Measurements from ENCODE around the gene MRPS16.

DNA sequence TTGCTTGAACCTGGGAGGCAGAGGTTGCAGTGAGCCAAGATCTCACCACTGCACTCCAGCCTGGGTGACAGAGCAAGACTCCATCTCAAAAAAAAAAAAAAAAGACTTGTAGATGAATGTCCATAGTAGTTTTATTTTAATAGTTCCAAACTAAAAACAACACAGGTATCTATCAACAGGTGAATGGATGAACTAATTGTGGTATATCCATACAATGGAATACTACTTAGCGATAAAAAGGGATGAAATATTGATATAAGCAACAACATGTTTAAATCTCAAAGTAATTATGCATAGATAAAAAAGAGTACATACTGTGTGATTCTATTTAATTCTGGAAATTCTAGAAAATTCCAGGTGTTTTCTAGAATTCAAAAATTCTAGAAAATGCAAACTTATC is 37.5 kb upstream of the MRPS16 start:
- TF ChIP-seq, protein P1, sequence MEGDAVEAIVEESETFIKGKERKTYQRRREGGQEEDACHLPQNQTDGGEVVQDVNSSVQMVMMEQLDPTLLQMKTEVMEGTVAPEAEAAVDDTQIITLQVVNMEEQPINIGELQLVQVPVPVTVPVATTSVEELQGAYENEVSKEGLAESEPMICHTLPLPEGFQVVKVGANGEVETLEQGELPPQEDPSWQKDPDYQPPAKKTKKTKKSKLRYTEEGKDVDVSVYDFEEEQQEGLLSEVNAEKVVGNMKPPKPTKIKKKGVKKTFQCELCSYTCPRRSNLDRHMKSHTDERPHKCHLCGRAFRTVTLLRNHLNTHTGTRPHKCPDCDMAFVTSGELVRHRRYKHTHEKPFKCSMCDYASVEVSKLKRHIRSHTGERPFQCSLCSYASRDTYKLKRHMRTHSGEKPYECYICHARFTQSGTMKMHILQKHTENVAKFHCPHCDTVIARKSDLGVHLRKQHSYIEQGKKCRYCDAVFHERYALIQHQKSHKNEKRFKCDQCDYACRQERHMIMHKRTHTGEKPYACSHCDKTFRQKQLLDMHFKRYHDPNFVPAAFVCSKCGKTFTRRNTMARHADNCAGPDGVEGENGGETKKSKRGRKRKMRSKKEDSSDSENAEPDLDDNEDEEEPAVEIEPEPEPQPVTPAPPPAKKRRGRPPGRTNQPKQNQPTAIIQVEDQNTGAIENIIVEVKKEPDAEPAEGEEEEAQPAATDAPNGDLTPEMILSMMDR (IDR thresholded peaks at IDR 0.05), result no peak
- TF ChIP-seq SIN3A (IDR thresholded peaks at IDR 0.05; ENCODE audit: borderline replicate concordance, low read depth, low read length) (no peak), NFIC (IDR thresholded peaks at IDR 0.05; ENCODE audit: borderline replicate concordance) (no peak)

All from SK-N-SH (cell line).